MM.1S (cell line): ENCODE data around the gene EYA2.

Experiments
- EZH2 ChIP-seq: fragments of 300-600 bp; sonication (generic); optimal IDR thresholded peaks from 2 replicates; pipeline ENCODE3; 2017; ENCODE audit warnings: low read depth, mild to moderate bottlenecking, antibody characterized with exemption, low read length, mixed read lengths
- EZH2phosphoT487 ChIP-seq: fragments of 300-600 bp; sonication (generic); IDR thresholded peaks from 2 replicates; pipeline ENCODE4 v1.6.1; 2018; ENCODE audit warnings: antibody characterized with exemption, low read length
- TF ChIP-seq, protein P1 (sequence below): fragments of 300-600 bp; sonication (generic); IDR thresholded peaks from 2 replicates; pipeline ENCODE4 v1.5.1; 2016; ENCODE audit warnings: antibody characterized with exemption, low read length, mixed read lengths

DNA sequence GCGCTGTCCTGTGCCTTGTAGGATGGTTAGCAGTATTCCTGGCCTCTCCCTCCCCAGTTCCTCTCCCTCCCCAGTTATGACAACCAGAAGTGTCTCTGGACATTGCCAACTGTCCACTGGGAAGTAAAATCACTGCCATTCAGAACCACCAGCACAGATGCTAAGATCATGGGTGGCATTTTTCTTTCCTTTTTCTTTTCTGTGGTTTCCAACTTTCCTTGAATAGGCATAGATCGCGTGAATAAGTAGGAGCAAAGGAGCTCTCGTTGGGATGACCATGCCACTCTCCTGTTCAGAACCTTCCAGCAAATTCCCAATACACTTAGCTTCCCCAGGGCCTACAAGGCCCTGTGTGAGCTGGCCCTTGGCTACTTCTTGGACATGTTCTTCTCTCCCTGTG lies 59.0 kb downstream of the EYA2 start:
- TF ChIP-seq, protein P1, sequence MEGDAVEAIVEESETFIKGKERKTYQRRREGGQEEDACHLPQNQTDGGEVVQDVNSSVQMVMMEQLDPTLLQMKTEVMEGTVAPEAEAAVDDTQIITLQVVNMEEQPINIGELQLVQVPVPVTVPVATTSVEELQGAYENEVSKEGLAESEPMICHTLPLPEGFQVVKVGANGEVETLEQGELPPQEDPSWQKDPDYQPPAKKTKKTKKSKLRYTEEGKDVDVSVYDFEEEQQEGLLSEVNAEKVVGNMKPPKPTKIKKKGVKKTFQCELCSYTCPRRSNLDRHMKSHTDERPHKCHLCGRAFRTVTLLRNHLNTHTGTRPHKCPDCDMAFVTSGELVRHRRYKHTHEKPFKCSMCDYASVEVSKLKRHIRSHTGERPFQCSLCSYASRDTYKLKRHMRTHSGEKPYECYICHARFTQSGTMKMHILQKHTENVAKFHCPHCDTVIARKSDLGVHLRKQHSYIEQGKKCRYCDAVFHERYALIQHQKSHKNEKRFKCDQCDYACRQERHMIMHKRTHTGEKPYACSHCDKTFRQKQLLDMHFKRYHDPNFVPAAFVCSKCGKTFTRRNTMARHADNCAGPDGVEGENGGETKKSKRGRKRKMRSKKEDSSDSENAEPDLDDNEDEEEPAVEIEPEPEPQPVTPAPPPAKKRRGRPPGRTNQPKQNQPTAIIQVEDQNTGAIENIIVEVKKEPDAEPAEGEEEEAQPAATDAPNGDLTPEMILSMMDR, result no peak
- TF ChIP-seq EZH2phosphoT487 (no peak), EZH2 (no peak)
